Retinal pigment epithelial cell (primary cell): ENCODE results near the gene LENG8.
"Not testable (repeated sequence)": the region's sequence is repeated elsewhere in the genome, so short reads cannot be mapped to it uniquely, and the experiment has no call there.

Experiments
- DNase-seq: peaks from one replicate; pipeline ENCODE4 v3.0.0-alpha.2; 2010; ENCODE audit warnings: low read depth
- H3K4me3 ChIP-seq: 2 replicates; pipeline ENCODE4 v1.5.1; 2011; ENCODE audit warnings: mild to moderate bottlenecking, low read length, control low read depth, moderate library complexity
- TF ChIP-seq, protein P1 (sequence below): conservative IDR thresholded peaks from 2 replicates; pipeline ENCODE4 v1.5.1; 2011; ENCODE audit warnings: low read depth, low read length, control low read depth, inconsistent platforms

LENG8 gene

GRCh38 chr19:54506079-54506478 lies 57.1 kb downstream of the LENG8 start:
- H3K4me3 ChIP-seq: no peak overlapping the region
- TF ChIP-seq, protein P1, sequence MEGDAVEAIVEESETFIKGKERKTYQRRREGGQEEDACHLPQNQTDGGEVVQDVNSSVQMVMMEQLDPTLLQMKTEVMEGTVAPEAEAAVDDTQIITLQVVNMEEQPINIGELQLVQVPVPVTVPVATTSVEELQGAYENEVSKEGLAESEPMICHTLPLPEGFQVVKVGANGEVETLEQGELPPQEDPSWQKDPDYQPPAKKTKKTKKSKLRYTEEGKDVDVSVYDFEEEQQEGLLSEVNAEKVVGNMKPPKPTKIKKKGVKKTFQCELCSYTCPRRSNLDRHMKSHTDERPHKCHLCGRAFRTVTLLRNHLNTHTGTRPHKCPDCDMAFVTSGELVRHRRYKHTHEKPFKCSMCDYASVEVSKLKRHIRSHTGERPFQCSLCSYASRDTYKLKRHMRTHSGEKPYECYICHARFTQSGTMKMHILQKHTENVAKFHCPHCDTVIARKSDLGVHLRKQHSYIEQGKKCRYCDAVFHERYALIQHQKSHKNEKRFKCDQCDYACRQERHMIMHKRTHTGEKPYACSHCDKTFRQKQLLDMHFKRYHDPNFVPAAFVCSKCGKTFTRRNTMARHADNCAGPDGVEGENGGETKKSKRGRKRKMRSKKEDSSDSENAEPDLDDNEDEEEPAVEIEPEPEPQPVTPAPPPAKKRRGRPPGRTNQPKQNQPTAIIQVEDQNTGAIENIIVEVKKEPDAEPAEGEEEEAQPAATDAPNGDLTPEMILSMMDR: no peak
- no peak for DNase-seq

DNA sequence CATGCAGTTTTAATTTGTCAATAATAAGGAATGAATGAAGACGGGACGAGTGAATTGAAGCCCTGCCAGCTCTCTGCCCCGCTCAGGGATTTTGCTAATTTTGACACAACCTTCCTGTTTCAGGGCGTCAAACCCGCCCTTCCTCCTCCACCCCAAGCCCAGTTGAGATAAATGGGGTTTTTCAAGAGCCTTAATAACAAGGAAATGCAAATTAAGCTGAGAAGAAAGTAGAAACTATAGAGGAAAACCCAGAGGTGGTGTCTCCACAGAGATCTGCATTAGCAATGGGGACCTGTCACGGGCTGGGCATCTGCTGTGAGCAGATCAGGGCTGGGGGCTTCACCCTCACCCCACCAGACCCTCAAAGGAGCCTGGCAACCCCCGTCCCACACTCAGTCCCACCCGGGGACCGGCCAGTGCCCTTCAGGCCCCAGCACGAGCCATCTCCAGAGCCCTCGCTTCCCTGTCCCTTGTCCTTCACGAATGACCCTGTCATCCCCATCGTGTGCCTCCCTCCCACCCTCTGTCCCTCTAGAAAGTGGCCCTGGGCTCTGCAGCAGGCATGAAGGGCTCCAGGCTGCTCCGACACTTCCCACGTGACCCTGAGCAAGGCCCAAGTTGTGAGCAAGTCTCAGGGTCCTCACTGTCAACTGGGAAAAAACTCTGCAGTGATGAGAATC lies 58.2 kb downstream of the LENG8 start:
- not testable (repeated sequence) for H3K4me3 ChIP-seq, DNase-seq

GRCh38 chr19:54507824-54508223 lies 58.8 kb downstream of the LENG8 start:
- no peak overlapping the region for H3K4me3 ChIP-seq
- no peak for DNase-seq
- TF ChIP-seq, protein P1: no peak

GRCh38 chr19:54508487-54508886 lies 59.5 kb downstream of the LENG8 start:
- not testable (repeated sequence) for DNase-seq

GRCh38 chr19:54509200-54509940 lies 60.4 kb downstream of the LENG8 start:
- DNase-seq, H3K4me3 ChIP-seq: not testable (repeated sequence)

More at GRCh38 chr19:54508487-54508886, 59.5 kb downstream of the LENG8 start:
- not testable (repeated sequence) for H3K4me3 ChIP-seq
